HG03139 (cell line): ENCODE data around the gene TRPM2.
"Not testable (repeated sequence)": the region's sequence is repeated elsewhere in the genome, so short reads cannot be mapped to it uniquely, and the experiment has no call there.

Experiments
- ATAC-seq: cut with Tn5 transposase; IDR thresholded peaks from one replicate; pipeline ENCODE4 v1.9.1; 2021; ENCODE audit not compliant: unreplicated experiment

TRPM2 gene

DNA sequence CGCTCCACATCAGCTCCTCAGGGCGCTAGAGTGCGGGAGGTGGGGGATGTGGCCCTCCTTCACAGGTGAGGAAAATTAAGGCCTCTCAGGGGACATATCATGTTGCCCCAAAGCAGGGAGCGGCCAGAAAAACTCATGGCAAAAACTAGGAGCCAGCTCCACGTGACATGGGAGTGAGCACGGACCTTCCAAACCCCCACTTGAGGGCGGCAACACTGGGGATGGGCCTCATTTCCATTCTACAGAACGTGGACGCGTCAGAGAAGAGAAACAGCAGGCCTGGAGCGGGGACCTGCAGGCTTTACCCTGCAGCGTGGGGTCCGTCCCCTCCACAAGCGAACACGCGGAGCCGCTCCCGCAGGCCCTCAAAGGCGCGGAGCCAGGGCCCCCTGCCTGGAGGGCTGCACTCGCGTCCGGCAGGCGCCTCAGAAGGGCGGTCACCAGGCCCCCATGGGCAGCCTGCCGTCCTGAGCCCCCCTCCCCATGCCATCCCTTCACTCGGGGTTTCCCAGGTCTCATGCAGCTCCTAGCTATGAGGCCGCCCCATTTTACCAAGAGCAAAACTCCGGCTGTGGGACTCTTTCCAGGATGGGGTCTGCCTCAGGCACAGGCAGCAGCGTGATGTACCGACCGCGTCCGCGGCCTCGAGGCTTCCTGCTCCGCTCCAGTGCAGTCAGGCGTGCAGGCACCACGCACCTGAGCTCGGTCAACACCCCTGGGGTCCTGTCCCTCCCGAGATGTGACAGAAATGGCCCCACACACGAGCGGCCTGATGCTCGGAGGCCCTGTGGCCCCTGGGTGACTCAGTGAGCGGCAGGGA is 19.7 kb upstream of the TRPM2 start:
- no peak for ATAC-seq

DNA sequence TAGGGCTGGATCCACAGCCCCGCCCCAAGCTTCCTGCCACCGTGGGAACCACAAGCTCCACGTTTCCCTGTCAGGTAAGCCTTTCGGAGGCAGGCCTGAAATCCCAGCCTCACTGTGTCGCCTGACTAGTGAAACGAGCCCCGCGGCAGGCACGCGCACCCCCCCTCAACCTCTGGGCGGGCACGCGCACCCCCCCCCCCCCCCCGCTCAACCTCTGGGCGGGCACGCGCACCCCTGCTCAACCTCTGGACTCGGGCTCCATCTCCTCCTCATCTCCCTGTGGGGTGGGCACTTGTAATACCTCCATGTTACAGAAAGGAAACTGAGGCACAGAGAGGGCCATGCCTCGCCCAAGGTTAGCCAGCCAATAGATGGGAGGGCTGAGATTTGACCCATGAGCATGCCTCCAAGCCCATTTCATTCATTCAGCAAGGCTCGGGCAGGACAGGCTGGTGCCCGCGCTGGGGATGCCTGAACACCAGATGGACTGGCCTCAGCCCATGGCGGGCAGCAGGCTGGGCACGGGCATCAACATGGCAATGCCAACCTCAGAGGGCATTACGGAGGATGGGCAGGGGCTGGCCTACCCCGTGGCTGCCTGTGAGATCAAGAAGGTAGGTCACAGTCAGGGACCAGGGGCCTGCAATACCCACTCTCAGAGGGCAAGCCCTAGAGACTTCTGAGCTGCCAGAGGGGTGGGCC is 18.9 kb upstream of the TRPM2 start:
- ATAC-seq, result no peak

DNA sequence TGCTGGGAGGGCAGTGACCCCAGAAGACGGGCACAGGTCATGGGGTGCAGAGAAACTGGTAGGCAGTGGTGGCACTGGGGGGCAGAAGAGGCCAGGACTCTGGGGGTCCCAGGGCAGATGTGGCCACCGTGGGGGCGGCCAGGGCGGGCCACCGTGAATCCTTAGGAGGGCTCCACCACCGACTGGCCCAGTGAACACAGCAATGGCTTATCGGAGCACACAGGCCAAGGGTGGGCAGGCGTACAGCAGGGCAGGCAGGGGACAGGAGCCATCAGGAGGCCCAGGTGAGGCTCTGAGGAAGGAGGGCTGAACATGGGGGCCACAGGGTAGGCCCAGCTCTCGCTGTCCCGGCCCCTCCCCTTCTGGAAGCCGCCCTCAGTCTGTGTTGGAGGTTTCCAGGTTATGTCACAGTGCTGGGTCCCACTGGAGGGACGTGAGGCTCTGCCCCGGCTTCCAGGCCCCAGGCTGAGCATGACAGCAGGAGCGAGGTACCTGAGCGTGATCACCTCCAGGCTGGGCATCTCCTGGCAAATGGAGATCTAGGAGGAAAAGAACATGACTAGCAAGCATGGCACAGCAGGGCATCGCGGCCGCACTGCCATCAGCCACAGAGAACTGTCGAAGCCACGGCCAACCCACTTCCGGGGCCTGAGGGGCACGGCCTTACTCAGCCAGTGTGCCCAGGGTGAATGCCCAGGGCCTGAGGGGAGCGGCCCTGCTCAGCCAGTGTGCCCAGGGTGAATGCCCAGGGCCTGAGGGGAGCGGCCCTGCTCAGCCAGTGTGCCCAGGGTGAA is 18.0 kb upstream of the TRPM2 start:
- no peak for ATAC-seq

DNA sequence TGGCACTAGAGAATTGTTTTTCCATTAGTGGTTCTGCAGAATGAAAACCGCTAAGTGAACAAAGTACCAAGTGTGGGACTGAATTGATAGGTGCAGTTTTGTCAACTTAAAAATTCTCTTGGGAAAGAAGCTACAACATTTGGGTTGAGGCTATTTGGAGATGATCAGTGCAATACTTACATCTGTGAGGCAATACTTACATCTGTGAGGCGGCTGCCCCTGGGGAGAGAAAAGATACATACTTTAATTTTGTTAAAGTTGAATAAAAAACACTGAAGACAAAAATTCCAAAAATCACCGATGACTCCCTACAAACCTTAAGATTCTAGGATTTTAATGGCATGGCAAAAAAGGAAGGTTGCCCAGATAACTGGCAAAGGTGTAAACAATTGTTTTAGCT is 16.0 kb upstream of the TRPM2 start:
- ATAC-seq, result no peak

DNA sequence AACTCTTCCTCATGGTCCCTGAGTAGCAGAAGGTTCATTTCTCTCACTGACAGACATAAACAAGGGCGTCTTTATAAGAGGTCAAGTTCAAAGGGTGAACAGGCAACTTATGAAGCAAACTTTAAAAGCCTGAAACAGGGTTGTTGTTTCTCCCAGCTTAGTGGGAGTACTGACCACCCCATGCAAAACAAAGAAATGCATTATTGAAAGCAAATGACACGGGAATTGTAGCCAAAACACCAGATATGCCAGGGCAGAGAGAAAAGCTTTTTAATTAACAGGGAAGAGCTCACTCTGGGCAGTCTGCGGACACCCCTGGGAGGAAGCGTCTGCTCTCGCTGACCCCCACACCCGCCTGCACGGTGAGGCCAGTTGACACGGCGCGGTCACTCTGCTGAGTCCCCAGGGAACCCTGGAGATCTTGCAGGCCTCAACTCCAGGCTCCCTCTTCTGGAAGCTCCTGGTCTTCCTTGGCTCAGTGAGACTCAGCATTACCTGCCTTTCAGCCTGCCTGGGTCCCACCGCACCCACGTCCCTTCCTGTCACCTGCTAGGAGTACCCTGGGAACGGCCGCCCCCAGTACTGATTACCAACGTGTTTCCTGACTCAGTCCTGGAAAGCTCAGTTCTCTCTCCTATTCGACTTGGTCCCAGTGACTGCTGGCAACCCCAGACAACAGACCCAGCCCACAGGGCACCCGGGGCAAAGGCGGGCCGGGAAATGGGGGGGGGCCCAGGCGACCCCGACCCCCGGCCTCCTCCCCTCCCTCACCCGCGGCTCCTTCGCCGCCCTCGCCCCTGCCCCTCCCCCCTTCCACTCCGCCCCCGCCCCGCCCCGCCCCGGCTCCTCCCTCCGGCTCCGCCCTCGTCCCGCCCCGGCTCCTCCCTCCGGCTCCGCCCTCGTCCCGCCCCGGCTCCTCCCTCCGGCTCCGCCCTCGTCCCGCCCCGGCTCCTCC is 15.2 kb upstream of the TRPM2 start:
- no peak for ATAC-seq

DNA sequence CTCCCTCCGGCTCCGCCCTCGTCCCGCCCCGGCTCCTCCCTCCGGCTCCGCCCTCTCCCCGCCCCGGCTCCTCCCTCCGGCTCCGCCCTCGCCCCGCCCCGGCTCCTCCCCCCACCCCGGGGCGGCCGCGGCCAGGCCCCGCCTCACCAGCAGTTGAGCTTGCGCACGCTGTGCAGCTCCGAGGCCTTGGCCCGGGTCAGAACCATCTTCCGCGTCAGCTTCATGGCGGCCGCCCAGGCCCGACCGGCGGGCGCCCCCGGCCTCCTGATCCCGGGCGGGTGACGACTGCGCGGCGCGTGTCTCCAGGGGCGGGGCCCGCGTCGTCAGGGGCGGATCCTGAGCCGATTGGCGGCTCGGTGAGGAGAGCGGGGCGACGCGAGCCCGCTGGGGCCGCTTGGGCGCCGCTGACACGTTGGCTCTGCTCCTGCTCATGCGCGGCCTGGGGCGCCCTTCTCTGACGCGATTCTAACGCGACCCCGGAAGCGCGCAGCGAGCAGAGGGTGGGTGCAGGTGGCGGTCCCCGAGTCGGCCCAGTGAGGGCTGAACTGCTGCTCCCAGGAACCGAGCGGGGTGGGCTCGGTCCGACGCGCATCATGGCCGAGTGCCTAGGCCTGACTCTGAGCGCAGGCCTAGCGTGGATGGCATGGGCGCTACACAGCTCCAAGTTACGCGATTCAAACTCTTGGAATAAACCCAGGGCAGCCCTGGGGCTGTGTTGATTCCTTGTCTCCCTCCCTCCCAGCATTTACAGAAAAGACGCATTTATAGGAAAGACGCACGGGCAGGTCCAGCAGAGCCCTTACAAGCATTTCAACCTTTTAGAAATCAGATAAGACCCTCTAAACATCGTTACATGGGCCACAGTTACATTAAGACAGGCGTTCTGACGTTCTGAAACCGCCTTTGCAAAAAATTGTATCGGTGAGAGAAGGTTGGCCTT is 14.2 kb upstream of the TRPM2 start, which contains the start of gene CFAP410:
TSS of gene CFAP410 (minus strand) at position 420 of the 940 bp plus-strand sequence. CDS start at position 224, 196 bp downstream.
- ATAC-seq, result peak; percentile 83

DNA sequence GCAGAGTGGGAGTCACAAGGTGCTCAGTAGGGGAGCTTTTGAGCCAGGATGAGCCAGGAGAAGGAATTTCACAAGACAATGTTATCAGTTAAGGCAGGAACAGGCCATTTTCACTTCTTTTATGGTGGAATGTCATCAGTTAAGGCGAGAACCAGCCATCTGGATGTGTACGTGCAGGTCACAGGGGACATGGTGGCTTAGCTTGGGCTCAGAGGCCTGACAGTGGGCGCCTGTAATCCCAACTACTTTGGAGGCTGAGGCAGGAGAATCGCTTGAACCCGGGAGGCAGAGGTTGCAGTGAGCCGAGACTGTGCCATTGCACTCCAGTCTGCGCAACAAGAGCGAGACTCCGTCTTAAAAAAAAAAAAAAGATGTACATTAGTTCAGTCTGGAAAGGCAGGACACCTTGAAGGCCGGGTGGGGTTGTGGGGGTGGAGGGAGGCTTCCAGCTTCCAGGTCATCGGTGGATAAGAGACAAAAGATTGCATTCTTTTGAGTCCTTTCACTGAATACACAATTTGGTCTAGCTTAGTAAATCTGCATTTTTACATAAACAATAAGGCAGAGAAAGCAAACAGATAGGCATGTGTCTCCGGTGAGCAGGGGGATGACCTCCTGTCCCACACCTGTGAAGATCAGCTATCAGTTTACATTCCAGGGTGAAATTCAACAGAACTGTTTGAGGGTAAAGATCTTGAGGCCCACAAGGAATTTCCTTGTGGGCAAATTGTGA is 11.5 kb upstream of the TRPM2 start:
- not testable (repeated sequence) for ATAC-seq

DNA sequence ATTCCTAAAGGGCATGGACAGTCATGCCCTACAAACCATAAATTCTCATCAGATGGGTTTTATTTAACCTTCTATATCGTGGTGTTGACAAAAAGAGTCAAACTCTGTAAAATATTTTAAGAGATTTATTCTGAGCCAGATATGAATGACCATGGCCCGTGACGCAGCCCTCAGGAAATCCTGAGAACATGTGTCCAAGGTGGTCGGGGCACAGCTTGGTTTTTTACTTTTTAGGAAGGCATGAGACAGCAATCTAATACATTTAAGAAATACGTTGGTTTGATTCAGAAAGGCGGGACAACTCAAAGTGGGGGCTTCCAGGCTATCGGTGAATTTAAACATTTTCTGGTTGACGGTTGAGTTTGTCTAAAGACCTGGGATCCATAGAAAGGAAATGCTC is 10.4 kb upstream of the TRPM2 start:
- not testable (repeated sequence) for ATAC-seq

DNA sequence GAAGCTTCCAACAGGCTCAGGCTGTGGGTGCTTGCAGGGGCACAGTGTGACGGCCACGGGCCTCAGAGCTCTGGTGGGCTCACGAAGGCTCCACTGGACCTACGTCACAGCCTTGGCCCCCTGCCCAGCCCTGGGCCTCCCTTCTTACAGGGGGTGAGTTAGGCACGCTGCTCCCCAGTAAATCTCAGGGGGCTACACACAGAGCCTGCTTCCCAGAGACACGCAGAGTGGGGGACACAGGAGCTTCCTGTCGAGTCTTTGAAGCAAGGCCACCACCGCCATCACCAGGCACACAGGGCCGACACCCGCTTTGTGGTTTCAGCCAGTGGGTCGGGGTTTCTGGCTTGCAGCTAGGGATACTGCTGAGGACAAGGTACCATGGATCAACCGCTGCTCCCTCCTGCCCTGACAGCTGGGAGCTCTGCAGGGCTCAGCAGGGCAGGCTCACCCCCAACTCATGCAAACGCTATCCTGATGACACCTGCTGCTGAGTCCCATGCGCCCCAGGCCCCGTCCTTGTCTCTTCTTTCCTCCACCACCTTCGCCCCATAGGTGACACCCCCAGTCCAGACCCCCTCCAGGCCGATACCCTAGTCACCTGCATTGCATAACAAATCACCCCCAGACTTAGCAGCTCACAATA is 8.8 kb upstream of the TRPM2 start:
- ATAC-seq, result no peak

DNA sequence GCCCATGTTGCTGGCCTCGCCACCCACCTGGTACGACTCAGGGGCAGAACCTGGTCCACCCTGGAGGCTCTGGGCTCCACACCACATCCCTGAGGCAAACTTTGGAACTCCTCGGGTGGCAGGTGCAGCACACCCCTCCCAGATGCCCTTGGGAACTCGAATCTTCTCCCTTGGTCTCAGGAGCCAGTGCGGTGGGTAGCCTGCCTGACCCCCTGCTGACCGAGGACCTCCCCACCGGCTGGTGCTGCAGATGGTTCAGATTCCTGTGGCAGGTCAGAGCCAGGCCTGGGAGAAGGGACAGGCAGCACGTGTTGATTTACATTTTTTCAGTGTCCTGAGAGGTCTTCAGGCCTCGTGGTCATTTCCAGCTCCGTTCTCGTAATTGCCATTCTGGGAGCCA is 7.9 kb upstream of the TRPM2 start:
- ATAC-seq, result no peak

DNA sequence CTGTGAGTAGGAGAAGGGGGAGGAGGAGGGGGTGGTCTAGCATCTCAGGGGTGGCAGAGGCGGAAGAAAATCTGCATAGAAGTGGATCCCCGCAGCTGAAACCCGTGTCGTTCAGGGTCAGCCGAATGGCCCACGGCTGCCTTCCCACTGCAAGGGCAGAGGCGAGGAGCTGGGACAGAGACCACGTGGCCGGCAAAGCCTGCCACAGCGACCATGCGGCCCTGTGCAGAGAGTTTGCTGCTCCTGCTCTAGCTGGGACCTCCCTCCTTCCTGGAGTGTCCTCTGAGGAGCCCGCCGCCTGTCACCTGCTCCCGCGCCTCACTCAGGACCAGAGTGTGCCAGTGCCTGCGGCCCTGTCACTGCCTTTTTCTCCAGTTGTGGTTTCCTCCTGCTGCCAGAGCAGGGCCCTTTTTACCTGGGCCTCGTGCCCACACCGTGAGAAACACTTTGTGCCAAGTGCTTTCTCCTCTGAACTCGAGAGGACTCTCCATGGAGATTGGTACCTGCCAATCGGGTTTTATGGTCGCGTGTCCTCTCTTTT is 5.4 kb upstream of the TRPM2 start:
- no peak for ATAC-seq

DNA sequence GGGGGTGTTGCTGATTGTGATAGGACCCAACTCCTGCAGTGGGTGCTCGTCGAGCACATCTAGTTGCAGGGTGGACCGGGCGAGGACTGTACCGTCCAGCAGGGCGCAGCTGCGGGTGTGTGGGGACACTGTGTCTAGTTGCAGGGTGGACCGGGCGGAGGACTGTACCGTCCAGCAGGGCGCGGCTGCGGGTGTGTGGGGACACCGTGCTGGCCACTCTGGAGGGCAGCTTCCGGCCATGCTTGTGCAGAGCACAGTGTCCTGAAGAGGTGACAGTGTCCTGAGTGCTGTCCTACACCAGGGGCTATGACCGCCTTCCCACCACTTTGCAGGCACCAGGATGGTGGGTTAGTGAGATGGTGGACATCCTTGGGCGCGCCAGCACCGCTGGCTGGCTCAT is 4.6 kb upstream of the TRPM2 start:
- ATAC-seq, result no peak

DNA sequence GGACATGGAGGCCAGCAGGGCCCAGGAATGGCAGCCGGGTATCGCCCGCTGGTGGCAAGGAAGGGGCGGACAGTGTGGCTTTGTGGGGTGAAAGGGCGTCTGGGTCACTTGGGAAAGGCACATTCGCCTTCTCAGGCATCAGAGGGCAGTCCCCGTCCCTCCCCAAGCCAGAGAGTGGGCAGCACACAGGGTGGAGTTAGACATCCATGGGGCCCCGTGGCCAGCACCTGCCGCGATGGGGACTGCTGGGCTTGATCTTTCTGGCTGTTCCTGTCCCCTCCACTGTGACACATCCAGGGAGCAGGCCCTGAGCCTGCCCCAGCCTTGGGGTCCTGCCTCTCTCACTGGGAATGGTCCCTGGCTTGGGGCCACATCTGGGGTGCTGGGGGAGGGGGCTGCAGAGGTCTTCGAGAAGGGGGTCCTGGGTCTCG is 4.0 kb upstream of the TRPM2 start:
- no peak for ATAC-seq

DNA sequence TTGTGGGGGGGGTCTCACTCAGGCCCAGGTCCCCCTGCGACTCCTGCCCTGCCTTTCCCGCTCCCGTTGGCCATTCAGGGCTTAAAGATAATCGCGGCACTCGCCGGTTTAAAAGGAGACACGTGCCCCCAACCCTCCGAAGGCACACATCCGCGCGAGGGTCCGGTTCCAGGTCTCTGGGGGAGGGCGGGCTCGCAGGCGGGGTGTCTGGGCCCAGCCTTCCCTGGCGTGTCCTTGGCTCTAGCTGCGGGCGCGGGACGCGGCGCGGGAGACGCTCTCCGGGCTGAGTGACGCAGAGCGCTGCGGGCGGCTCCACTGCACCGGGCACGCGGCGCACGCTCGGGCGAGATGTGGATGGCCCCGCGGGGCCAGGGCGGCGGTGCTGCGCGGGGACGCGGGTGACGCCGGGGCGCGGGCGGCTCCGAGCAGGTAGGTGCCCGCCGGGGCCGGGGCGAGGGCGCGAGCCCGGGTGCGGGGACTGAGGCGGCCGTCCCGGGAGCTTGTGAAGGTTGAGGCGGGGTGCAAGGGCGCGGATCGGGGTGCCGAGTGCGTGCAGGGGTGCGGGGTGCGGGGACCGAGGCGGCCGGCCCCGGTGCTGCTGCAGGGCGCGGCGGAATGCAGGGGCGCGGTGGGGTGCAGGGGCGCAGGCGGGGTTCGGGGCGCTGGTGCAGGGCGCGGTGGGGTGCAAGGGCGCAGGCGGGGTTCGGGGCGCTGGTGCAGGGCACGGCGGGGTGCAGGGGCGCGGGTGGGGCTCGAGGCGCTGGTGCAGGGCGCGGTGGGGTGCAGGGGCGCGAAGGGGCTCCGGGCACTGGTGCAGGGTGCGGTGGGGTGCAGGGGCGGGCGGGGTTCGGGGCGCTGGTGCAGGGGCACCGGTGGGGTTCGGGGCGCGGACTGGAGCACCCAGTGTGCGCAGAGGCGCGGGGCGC is 3.3 kb upstream of the TRPM2 start:
- ATAC-seq, result no peak

DNA sequence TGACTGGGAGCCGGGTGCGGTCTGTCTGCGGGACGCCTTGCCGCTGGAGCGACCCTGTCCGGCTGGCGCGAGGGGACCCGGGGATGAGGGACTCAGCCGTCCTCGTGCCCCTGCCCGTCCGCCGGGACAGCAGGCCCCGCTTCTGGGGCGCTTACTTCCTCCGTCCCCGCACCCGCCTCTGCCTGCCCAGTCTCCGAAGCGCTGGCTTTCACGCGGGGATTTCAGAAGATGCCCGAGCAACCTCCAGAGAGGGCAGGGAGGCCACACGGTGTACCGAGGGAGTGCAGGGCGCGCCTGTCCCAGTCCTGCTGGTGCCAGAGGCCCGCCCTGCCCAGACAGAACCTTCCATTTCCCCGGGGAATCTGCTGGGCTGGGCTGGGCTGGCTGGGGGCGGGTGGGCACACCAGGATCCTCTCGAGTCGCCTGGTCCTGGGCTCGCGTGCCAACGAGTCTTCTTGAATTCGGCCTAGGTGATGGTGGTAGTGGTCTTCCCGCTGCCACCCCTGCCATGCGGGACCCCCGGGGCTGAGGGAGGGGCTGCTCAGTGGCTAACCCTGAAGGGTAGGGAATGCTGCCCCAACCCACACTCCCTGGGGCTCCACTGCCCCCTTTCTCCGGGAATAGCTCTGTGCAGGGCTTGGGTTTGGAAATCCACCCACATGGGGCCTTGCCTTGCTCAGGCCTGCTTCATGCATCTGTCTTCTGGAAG is 2.5 kb upstream of the TRPM2 start:
- ATAC-seq, result no peak
